Inflammatory macrophage treated with lipopolysaccharide for 1 hour (primary cell): ENCODE results near the gene NKD2.

Experiments
- DNase-seq, 2 donors: peaks; one replicate each; pipeline ENCODE4 v3.0.0-alpha.2; 2020 to 2022

The NKD2 gene

DNA sequence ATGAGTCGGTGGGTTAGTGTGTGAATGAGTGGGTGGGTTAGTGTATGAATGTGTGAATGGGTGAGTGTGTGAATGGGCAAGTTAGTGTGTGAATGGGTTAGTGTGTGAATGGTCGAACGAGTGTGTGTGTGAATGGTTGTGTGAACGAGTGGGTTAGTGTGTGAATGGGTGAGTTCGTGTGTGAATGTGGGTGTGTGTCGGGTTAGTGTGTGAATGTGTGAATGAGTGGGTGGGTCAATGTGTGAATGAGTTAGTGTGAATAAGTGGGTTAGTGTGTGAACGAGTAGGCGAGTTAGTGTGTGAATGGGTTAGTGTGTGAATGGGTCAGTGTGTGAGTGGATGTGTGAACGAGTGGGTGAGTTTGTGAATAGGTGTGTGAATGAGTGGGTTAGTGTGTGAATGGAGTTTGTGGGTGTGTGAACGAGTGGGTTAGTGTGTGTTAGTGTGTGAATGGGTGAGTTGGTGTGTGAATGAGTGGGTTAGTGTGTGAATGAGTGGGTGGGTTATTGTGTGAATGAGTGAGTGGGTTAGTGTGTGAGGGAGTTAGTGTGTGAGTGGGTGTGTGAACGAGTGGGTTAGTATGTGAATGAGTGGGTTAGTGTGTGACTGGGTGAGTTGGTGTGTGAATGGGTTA lies 38.8 kb downstream of the NKD2 start:
- no peak for DNase-seq

DNA sequence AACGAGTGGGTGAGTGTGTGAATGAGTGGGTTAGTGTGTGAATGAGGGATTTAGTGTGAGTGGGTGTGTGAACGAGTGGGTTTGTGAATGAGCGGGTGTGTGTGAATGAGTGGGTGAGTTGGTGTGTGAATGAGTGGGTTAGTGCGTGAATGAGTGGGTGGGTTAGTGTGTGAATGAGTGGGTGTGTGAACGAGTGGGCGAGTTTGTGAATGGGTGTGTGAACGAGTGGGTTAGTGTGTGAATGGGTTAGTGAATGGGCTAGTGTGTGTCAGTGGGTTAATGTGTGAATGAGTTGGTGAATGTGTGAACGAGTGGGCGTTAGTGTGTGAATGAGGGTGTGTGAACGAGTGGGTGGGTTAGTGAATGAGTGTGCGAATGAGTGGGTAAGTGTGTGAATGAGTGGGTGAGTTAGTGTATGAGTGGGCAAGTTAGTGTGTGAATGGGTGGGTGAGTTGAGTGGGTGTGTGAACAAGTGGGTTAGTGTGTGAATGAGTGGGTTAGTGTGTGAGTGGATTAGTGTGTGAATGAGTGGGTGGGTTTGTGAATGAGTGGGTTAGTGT lies 39.6 kb downstream of the NKD2 start:
- DNase-seq, result no peak

DNA sequence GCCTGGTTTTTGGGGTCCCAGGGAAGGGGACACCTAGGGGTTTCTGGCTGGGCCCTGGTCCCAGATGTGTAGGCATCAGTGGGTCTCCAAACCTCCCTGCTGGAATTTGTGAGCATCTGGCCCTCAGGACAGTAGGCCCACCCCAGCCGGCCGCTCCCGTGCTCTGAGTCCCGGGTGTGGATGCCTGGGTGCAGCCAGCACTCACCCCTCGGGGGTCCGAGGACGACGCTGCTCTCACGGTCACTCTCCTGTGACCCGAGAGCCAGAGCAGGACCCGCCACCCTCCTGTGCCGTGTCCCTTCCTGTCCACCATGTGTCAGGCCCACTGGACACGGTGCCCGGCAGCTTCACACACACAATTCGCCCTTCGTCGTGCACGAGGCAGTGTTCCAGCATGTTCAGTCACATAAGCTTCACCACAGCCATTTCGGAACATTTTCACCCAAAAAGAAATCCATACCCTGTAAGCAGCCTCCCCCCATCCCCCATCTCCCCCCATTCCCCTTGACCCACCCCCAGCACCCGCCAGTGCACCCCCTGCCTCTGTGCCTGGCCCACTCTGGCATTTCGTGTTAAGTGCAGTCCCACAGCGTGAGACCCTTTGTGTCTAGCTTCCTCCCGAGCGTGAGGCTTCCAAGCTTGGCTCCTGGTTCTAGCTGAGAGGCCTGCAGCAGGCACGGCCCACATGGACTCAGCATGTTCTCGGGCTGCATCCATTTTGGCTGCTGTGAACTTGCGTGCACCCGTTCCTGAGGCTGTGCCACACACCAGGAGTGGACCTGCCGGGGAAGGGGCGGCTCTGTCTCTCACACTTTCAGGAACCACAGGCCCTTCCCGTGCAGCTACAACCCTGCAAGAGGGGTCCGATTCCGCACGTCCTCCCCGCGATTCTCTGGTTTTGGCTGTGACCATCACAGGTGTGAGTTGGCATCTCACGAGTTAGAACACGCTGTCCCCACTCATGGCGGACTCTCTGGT lies 40.5 kb downstream of the NKD2 start:
- DNase-seq, result no peak

DNA sequence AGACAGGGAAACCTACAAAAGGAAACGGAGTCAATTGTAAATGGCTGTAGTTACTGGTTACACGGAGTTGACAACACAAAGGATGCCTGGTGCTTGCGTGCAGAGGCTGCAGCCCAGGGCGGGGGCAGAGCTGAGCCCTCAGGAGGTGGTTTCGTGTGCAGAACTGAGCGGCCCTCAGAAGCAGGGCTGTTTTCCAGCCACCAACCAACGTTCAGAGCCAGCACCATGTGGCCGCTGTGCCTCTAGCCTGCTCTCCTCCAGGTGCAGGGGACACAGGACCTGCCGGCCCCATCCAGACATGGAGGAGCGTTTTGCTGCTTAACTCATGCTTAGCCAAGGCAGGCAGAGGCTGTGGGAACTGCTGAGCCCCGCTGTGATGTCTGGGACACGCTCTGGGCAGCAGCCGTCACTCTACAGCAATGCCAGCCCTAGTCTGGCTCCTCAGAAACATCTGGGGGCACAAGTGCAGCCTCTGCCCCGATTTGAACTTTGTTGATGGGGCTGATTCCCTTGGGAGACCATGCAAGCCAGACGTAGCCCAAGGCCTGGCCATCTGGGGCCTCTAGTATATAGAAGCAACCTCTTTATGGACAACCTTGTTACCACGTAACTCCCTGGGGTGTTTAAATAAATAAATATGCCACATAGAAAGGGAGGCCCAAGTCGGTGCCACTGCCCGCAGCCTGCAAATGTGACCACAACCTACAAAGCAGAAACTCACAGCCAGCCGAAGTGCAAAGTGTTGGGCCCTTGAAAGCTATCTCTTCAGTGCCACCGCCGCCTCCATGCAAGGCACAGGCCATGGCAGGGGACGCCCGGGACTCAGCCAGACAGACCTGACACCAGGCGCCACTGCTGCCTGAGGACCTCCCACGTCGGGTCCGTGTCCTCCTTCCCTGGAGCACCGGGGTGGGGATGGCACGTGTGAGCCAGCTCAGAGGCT lies 42.1 kb downstream of the NKD2 start:
- no peak for DNase-seq

DNA sequence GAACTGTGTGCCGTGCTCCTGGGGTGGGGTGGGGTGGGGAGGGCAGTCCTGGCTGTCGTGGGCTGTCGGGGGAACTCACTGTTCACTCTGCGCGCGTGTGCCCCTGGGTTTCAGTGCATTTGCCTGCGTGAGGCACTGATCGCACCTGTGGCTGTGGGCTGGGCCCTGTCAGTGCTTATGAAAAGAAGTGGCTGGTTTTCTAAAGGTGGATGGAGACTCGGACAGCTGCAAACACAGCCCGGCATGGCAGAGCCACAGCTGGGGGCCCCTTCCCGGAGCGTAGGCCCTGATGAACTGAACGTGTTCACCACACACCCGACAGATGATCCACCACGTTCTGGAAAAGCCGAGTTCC lies 42.7 kb downstream of the NKD2 start:
- no peak for DNase-seq

DNA sequence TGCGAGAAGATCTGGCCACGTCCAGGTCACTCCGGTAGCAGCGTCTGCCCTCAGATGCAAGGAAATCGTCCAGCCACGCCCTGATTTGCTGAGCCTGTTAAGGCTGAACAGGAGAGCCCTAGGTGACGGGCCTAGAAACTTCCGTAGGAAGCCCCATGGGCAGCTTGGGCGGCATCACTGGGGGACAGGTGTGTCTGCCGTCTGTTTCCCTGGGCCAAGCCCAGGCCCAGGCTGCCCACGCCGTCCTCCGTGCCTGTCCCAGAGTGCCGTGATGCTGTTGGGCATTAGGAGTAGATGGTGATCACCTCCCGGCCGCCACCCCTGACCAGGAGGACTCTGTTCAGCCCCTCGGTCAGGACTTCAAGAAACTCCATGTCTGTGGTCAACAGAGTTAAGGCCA lies 43.5 kb downstream of the NKD2 start:
- DNase-seq, result no peak

DNA sequence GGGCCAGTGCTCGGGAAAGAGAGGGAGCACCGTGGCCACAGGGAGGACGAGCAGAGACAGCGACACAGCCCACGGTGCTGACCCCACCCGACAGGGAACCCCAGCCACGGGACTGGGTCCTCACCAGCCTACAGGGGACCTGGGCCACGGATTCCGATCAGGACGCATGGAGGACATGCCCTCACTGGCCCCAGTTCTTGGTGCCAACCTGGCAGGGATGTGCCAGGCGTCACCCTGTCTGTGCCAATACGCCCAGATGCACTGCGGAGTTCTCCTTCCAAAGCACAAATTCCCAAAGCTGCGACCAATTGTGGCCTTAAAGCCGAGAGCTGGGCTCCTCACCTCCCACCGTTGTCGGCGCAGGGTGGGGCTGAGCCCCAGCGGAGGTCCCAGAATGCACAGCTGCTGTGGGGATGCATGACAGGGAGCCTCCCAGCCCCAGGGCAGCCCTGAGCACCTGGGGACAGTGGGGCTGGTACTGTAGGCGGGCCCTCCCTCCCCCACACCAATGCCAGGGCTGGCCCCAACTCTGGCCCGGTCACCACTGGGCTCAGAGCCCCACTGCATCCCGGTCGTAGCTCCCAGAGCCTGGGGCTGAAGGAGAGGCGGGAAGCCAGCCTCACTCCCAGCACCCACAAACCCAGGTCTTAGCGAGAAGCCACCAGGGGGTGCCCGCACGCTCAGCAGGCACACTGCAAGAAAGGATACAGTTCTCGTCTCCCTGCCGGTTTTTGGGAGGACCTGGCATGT lies 44.2 kb downstream of the NKD2 start:
- DNase-seq, result no peak

DNA sequence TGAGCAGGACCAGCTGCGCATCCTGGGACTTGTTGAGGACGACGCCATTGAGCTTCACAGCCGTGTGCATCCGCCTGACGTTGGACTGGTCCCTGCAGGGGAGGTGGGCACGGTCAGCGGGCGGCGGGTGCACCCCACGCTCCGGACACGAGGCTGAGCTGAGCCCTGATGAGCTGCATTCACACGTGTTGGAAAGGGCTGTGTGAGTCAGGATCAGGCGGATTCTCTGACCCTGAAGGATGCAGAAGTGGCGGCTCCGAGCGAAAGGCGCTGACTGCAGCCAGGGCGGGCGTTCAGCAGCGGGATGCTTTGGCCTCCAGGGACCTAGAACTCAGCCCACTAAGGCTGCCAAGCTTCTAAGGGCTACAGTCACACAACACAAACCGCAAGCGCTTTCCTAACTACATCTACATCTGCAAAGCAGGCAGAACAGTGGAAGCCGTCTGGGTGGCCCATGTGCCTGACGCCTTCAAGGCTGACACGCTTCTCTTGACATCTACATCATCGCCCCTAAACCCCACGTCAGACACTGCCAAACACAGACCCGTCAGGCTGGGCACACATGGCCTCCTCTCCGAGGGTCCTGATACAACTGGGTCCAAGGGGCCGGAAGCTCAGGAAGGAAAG lies 44.9 kb downstream of the NKD2 start:
- no peak for DNase-seq

DNA sequence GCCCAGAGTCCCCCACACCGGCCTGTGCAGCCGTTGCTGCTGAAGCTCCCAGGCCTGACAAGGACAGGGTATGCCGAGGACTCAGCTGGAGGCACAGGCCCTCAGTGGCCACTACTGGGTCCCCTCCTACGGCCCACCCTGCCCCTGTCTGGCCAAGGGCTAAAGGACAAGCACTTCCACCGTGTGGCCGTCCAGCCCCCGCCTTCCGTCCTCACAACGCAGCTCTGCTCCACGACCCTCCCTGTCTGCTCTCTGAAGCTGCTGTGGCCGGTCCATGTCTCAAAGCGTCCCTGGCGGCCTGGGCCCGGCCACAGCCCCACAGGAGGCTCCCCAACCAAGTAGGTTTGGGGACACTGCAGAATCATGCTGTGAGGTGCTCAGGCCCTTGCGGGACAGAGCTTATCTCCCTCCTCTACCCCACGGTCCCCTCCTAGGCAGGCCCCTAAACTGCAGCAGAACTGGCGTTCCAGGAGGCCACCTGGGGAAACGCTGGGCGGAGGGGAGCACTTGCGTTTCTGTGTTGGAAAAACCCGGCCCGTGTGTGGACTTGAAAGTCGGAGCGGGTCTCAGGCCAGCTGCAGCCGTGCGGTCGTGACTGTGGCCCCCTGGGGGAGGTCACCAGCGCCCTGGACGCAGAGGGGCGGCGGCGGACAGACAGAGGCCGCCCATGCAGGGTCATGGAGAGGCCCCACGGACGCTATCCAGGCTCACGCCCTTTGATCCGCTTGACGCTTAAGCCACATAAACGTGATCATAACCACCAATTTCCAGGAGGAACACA lies 45.6 kb downstream of the NKD2 start:
- DNase-seq, result no peak

DNA sequence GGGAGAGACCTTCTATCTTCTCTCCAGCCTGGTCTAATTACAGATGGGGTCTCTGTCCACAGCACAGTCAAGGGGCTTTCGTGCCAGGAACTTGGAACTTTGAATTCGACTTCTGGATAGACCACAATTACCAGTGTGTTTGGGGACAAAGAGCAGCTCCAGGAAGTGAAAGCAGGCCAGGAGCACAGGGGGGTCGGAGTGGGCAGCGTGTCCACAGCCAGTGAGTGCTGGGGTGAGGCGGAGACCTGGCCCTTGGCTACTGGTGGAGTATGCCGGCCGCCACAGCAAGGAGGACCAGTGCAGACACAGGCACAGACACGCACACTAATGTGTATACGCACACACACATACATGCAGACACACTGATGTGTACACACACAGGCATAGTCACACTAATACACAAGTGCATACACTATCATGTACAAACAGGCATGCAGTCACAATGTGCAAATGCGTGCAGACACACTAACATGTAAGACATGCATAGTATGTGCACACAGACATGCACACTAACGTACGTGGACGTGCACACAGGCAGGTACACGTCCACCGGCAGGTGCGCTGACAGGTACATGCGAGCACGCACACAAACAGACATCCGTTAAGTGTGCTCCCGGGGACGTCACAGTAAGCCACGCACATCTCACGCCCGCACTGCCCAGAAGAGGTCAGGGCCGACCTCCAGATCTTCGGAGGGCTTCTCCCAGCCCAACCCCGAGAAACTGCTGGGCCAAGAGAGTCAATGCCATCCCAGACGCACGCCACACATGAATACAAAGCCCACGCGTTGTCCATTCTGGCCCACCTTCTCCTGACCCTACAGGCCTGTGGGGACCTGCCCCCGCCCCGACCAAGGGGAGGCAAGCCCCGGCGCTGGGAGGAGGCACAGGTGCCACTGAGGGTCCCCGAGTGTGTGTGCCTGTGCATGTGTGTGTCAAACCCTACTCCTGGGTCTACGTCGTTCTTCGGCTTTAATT lies 46.5 kb downstream of the NKD2 start:
- DNase-seq, result no peak

DNA sequence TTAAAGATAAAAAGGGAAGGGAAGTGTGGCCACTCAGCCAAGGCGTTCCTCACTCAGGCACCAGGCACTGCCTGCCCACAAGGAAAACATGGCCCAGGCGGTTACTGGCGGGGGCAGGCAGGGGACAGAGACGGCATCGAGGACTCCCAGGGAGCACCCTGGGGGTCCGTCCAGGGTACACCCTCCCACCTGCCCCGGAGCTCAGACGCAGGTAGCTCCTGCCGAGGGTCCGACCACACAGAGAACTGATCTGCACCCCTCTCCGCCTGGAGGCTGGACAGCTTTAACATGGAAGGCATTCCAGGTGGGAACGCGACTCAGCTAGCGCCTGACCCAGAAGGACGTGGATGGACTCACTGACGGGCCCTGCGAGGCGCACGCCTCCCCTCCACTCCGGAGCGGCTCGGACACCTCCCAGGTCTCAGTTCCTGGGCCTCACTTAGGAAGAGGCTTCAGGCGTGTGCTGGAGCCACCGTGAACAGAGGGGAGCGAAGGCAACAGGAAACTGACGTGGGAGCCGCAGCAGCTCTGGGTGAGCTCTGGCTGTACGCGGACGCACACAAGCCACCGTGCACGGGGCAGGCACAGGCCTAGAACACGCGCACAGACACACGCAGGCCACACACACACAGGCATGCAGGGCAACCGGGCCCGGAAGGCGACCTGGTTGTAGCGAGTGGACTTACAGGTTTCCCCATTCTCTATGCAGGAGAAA lies 47.5 kb downstream of the NKD2 start:
- no peak for DNase-seq

DNA sequence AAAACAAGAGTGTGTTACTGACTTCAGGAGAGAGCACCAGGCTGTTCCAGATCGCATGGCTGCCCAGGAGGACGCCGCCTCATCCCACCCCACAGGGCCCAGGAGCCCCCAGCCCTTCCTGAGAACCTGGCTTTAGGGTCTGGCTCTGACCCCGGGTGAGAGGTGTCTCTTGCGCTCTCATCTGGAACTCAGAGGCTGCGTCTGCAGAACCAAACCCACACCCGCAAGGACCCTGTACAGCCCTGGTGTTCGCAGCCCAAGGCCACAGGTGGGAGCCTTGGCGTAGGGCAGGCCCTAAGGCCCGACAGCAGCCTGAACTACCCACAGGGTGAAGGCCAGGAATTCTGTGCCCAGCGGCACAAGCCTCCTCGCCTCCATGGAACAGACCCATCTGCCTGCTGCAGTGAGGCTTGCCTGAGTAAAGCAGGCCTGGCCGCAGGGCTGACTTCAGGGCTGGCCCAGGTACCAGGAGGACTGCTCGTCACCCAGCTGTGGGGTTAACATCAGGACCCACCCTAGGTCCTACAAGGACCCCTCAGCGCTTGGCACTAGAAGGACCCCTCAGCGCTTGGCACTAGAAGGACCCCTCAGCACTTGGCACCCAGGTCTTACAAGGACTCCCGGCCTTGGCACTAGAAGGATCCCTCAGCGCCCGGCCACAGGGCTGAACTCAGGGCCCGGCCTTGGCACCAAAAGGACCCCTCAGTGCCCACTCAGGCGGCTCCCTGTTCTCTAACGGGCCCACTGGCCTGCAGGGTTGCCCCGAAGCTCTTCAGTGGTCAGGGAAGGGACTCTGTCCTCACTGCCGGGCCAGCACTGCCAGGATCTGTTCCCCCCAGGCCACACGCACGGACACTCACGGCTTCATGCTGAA lies 48.2 kb downstream of the NKD2 start:
- DNase-seq, result no peak

DNA sequence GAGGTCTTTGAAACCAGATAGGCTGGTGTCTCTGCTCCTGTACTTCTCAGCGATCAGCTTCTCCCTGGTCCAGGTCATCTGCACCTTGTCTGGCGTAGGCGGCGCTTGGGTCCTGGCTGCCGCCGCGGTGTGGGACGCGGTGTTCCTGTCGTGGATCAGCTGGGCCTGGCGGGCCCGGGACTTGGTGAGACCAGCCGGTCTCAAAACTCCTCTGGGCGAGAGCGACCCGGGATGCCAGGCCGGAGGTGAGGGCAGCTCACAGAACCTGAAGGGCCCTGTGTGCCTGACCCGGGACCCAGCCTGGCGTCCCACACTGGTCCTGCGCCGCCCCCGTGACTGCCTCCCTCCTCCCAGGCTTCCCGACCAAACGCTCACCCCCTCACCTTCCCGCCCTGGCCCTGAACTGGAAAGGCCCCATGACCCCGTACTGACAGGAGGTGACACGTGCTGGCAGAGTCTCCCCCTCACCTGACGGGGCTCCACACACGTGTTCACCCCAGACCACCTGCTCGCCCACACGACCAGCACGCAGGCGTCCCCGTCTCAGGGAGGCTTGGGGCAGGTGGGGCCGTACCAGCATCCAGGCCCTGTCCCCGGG lies 49.0 kb downstream of the NKD2 start:
- no peak for DNase-seq

DNA sequence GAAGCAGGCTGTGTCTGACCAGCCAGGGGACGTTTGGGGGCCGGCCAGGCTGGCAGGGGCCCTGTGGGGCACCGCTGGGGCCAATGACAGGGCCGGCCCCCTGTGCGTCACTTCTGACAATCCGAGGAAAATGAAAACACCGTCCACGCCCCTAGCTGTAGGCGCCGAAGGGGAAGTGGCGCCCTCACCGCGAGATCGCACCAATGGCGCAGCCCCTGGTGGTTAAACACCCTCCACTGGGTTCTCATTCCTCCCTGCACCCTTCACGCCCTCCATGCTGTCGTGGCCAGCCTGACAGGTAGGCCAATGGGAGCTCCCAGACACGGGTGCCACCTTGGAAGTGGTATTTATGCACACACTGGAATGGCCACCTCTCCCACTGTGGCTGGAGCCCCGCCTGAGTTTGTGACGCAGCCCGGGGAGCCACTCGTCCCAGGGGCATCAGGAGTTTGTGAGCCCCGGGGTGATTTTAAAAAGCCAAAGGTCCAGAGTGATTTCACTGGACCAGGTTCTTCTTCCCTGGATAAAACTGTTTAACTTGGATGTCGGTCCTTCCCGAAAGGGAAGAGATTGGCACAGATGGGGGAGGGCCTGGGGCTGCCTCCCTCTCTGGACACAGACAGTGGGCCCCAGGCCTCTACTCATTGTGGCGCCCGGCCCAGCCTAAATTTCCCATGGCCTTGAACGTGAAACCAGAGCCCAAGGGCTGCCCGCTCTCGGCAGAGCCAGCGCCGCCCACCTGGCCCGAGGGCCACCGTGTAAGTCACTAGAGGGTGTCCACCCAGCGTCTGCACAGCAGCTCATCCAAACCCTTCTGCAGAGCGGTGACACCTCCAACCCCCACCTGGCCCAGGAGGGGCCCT lies 49.7 kb downstream of the NKD2 start:
- DNase-seq, result no peak

DNA sequence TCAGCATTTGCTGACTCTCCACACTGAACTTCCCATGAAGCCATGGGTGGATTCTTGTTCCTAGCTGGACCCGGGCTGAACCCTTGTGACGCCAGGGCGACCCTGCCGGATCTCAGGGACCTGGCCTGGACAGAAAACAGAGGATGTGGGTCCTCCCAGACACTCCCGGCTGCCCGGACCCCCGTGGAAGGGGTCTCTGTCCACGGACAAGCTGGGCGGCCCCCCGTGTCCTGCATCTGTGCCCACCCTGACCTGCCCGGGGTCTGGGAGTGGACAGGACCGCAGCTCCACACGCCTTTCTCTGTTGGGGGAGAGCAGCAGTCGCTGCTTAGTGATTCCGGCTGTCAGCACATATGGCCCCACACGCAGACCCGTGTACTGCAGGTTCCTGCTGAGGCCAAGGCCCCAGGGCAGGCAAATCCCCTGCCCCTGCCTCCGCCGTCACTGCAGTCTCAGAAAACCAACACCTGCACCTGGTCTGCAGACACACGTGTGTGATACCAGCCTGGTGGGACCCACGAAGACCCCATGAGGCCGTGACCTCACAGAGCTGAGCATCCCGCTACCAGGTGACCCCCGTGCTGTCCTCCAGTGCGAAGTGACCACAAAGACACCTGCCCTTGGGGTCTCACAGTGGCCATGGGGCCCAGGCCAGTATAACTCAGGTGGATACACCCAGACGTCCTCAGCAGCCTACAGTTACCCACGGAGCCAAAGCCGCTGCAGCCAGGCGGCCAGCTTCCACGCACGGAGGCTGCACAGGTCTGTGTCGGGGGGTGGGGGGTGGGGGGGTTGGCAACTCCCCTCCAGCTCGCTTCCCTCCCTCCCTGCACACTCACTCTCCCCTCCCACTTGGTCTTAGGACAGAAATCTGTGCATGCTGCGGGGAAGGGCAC lies 50.6 kb downstream of the NKD2 start:
- DNase-seq, result no peak
